Type B pancreatic cell (in vitro differentiated cells): Measurements from ENCODE around the gene OBSL1. TPM values are rescaled to one million over a fixed set of nuclear protein-coding genes. Genes with fewer than 3 reads are reported as not detected.
A peak's percentile ranks its signal among the peaks of the same experiment; 100 is the strongest.

Experiments used
- DNase-seq: peaks from one replicate; pipeline ENCODE4 v3.0.0; 2021; ENCODE audit warnings: mixed read lengths; ENCODE audit not compliant: unreplicated experiment; ENCODE audit errors: extremely low spot score
- H3K27ac Mint-ChIP-seq: 2 replicates; pipeline ENCODE4 v1.8.0; 2021; ENCODE audit warnings: mild to moderate bottlenecking, mixed read lengths
- H3K27me3 Mint-ChIP-seq: 2 replicates; pipeline ENCODE4 v1.8.0; 2021; ENCODE audit warnings: mixed read lengths
- H3K36me3 Mint-ChIP-seq: 2 replicates; pipeline ENCODE4 v1.8.0; 2021; ENCODE audit warnings: mixed read lengths
- H3K4me1 Mint-ChIP-seq: one replicate; pipeline ENCODE4 v1.8.0; 2021; ENCODE audit warnings: mixed read lengths; ENCODE audit not compliant: unreplicated experiment
- H3K4me3 Mint-ChIP-seq: 2 replicates; pipeline ENCODE4 v1.8.0; 2021; ENCODE audit warnings: mild to moderate bottlenecking, mixed read lengths
- H3K9me3 Mint-ChIP-seq: 2 replicates; pipeline ENCODE4 v1.8.0; 2021; ENCODE audit warnings: mixed read lengths
- CTCF ChIP-seq: fragments of 200-600 bp; sonication (generic); conservative IDR thresholded peaks from 2 replicates; pipeline ENCODE4 v1.5.0; 2021; ENCODE audit warnings: antibody characterized with exemption, mild to moderate bottlenecking
- total RNA-seq: library from RNA; stranded (reverse); gene quantifications from 2 replicates; pipeline ENCODE4 v1.2.1, GENCODE V29; 2021; ENCODE audit warnings: low replicate concordance

Gene OBSL1
- total RNA-seq, 1 donor from 2014 or later: 197 TPM

- H3K36me3 Mint-ChIP-seq: peaks cover 7% of the 10 kb centered on the region
- no peaks in the 10 kb centered on the region for H3K27me3 Mint-ChIP-seq
- no peak overlapping the region for H3K27ac Mint-ChIP-seq
- H3K4me1 Mint-ChIP-seq: no peaks in the 10 kb centered on the region
- no peaks in the 10 kb centered on the region for H3K9me3 Mint-ChIP-seq
- DNase-seq: no peak
- no peak for TF ChIP-seq CTCF
- no peak overlapping the region for H3K4me3 Mint-ChIP-seq
Observed at GRCh38 chr2:219605607-219605954, 34.2 kb upstream of the OBSL1 start.

- H3K36me3 Mint-ChIP-seq: peaks cover 7% of the 10 kb centered on the region
- TF ChIP-seq CTCF: no peak
- no peak overlapping the region for H3K27ac Mint-ChIP-seq
- no peaks in the 10 kb centered on the region for H3K27me3 Mint-ChIP-seq
- no peaks in the 10 kb centered on the region for H3K9me3 Mint-ChIP-seq
- no peak for DNase-seq
- H3K4me1 Mint-ChIP-seq: peaks cover 4% of the 10 kb centered on the region
- H3K4me3 Mint-ChIP-seq: no peak overlapping the region
Observed at GRCh38 chr2:219603771-219604170, 32.4 kb upstream of the OBSL1 start.

- no peak for DNase-seq
- Mint-ChIP-seq H3K27me3 (no peaks in the 10 kb centered on the region), H3K36me3 (no peaks in the 10 kb centered on the region), H3K27ac (peak overlapping the region; percentile 98), H3K4me3 (peak overlapping the region; percentile 98), H3K4me1 (peaks cover 31% of the 10 kb centered on the region), H3K9me3 (no peaks in the 10 kb centered on the region)
- TF ChIP-seq CTCF: no peak
Observed at GRCh38 chr2:219598308-219599078, 27.2 kb upstream of the OBSL1 start.

- DNase-seq: peak; percentile 93
- H3K27me3 Mint-ChIP-seq: peaks cover 3% of the 10 kb centered on the region
- no peak for TF ChIP-seq CTCF
- H3K4me1 Mint-ChIP-seq: peaks cover 36% of the 10 kb centered on the region
- no peaks in the 10 kb centered on the region for H3K36me3 Mint-ChIP-seq
- peak within 1 kb of the TSS; percentile 98 for H3K27ac Mint-ChIP-seq
- peak within 1 kb of the TSS; percentile 98 for H3K4me3 Mint-ChIP-seq
- no peaks in the 10 kb centered on the region for H3K9me3 Mint-ChIP-seq
Observed at GRCh38 chr2:219597552-219598307, 26.4 kb upstream of the OBSL1 start, which contains the start of gene STK11IP. TSS of gene STK11IP (plus strand) at chr2:219597857. CDS start at chr2:219598120, 263 bp downstream.

GRCh38 chr2:219596954-219597551, 25.7 kb upstream of the OBSL1 start:
- peaks cover 41% of the 10 kb centered on the region for H3K4me1 Mint-ChIP-seq
- H3K9me3 Mint-ChIP-seq: no peaks in the 10 kb centered on the region
- H3K4me3 Mint-ChIP-seq: peak overlapping the region; percentile 98
- H3K27me3 Mint-ChIP-seq: peaks cover 3% of the 10 kb centered on the region
- no peak for DNase-seq
- no peak for TF ChIP-seq CTCF
- peak overlapping the region; percentile 98 for H3K27ac Mint-ChIP-seq
- H3K36me3 Mint-ChIP-seq: no peaks in the 10 kb centered on the region
